BE2C (cell line): ENCODE data around the gene IRAK2.

Source experiments
- DNase-seq: peaks from one replicate; pipeline ENCODE4 v3.0.0-alpha.2; 2020
- H3K27me3 ChIP-seq: fragments of 250-450 bp; sonication (Bioruptor Pico); 2 replicates; pipeline ENCODE4 v1.5.1; 2020; ENCODE audit warnings: mild to moderate bottlenecking
- H3K36me3 ChIP-seq: fragments of 250-450 bp; sonication (Bioruptor Pico); 2 replicates; pipeline ENCODE4 v1.5.1; 2020; ENCODE audit warnings: mild to moderate bottlenecking
- H3K4me1 ChIP-seq: fragments of 250-450 bp; sonication (Bioruptor Pico); 2 replicates; pipeline ENCODE4 v1.5.1; 2020
- H3K4me3 ChIP-seq: 2 replicates; pipeline ENCODE4 v1.5.1; 2011; ENCODE audit warnings: low read depth, low read length
- H3K9me3 ChIP-seq: fragments of 250-450 bp; sonication (Bioruptor Pico); 2 replicates; pipeline ENCODE4 v1.5.1; 2020
- CTCF ChIP-seq: IDR thresholded peaks from 2 replicates; pipeline ENCODE4 v1.5.1; 2012; ENCODE audit warnings: mild to moderate bottlenecking, low read depth, low read length

Gene IRAK2

GRCh38 chr3:10278501-10278900 is 113.8 kb downstream of the IRAK2 start:
- peaks cover 4% of the 10 kb centered on the region; the same call in 1 of the 2 replicates for H3K36me3 ChIP-seq
- no peak overlapping the region for H3K4me3 ChIP-seq
- H3K4me1 ChIP-seq: no peaks in the 10 kb centered on the region
- no peaks in the 10 kb centered on the region for H3K9me3 ChIP-seq
- no peaks in the 10 kb centered on the region for H3K27me3 ChIP-seq
- no peak for DNase-seq
- no peak for TF ChIP-seq CTCF

GRCh38 chr3:10279384-10280176 is 114.9 kb downstream of the IRAK2 start:
- H3K27me3 ChIP-seq: no peaks in the 10 kb centered on the region
- H3K4me3 ChIP-seq: no peak overlapping the region
- no peak for DNase-seq
- no peaks in the 10 kb centered on the region for H3K9me3 ChIP-seq
- no peak for TF ChIP-seq CTCF
- no peaks in the 10 kb centered on the region for H3K4me1 ChIP-seq
- peaks cover 4% of the 10 kb centered on the region; the same call in 1 of the 2 replicates for H3K36me3 ChIP-seq

- Histone ChIP-seq H3K4me1 (no peaks in the 10 kb centered on the region), H3K4me3 (no peak overlapping the region), H3K27me3 (no peaks in the 10 kb centered on the region), H3K36me3 (peaks cover 4% of the 10 kb centered on the region; the same call in 1 of the 2 replicates), H3K9me3 (no peaks in the 10 kb centered on the region)
- DNase-seq: no peak
- TF ChIP-seq CTCF: no peak
Measured at GRCh38 chr3:10280177-10280529, 115.4 kb downstream of the IRAK2 start.

- H3K36me3 ChIP-seq: peaks cover 4% of the 10 kb centered on the region; the same call in 1 of the 2 replicates
- no peaks in the 10 kb centered on the region for H3K27me3 ChIP-seq
- no peaks in the 10 kb centered on the region for H3K9me3 ChIP-seq
- TF ChIP-seq CTCF: no peak
- H3K4me3 ChIP-seq: no peak overlapping the region
- H3K4me1 ChIP-seq: no peaks in the 10 kb centered on the region
- DNase-seq: no peak
Measured at GRCh38 chr3:10280571-10280970, 115.9 kb downstream of the IRAK2 start.

- no peak for TF ChIP-seq CTCF
- Histone ChIP-seq H3K36me3 (peaks cover 4% of the 10 kb centered on the region; the same call in 1 of the 2 replicates), H3K9me3 (no peaks in the 10 kb centered on the region), H3K4me1 (no peaks in the 10 kb centered on the region), H3K27me3 (no peaks in the 10 kb centered on the region), H3K4me3 (no peak overlapping the region)
- no peak for DNase-seq
Measured at GRCh38 chr3:10281951-10282350, 117.2 kb downstream of the IRAK2 start.

- H3K4me3 ChIP-seq: no peak overlapping the region
- no peaks in the 10 kb centered on the region for H3K4me1 ChIP-seq
- peaks cover 4% of the 10 kb centered on the region; the same call in 1 of the 2 replicates for H3K36me3 ChIP-seq
- no peak for TF ChIP-seq CTCF
- H3K9me3 ChIP-seq: no peaks in the 10 kb centered on the region
- DNase-seq: peak; percentile 19
- no peaks in the 10 kb centered on the region for H3K27me3 ChIP-seq
Measured at GRCh38 chr3:10283638-10284037, 118.9 kb downstream of the IRAK2 start.
